Measurements from ENCODE around the gene TUT7.

The TUT7 gene

DNA sequence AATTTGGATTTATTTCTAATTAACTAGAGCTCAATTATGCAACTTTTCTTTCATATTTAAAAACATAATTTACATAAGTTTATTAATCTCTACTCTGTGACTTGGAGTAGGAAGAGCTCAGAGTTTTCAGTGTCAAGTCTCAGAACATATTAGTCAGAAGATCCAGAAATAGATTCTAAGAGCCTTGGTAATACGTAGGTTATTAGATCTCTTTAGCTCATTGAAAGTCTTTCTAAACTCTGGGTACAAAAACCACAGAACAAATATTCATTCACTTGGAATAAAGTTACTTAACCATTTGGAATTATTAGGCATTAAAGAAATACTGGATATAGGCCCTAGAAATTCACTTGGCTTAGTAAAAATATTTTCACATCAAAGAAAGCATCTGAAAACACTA is 45.5 kb downstream of the TUT7 start:
- peaks cover 16% of the 10 kb centered on the region for H3K36me3 ChIP-seq (ENCODE audit: control insufficient read depth, insufficient read depth, low read length)
- TF ChIP-seq, protein P1, sequence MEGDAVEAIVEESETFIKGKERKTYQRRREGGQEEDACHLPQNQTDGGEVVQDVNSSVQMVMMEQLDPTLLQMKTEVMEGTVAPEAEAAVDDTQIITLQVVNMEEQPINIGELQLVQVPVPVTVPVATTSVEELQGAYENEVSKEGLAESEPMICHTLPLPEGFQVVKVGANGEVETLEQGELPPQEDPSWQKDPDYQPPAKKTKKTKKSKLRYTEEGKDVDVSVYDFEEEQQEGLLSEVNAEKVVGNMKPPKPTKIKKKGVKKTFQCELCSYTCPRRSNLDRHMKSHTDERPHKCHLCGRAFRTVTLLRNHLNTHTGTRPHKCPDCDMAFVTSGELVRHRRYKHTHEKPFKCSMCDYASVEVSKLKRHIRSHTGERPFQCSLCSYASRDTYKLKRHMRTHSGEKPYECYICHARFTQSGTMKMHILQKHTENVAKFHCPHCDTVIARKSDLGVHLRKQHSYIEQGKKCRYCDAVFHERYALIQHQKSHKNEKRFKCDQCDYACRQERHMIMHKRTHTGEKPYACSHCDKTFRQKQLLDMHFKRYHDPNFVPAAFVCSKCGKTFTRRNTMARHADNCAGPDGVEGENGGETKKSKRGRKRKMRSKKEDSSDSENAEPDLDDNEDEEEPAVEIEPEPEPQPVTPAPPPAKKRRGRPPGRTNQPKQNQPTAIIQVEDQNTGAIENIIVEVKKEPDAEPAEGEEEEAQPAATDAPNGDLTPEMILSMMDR (IDR thresholded peaks at IDR 0.05; ENCODE audit: insufficient read depth, low read length, poor library complexity, severe bottlenecking), result no peak

DNA sequence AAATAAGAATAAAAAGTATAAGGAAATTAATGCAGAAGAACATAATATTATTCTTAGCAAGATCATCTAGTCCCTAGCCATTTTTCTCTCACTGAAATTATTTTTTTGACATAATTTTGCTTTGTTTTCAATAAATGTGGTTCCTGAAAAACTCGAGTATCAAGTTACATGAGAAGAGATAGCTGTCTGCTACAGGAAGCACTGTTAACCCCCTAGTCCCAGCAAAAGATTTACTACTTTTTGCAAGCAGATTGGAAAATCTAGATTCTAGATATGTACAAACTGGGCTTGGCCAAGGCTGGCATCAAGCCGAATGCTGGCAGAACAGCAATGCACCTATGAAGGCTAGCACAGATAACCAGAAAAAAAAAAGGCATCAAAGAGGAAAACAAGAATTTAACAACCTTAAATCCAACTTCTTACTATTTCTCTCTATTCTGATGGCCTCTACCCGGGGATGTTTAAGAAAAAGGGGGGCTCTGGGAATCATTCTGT is 49.9 kb downstream of the TUT7 start:
- Histone ChIP-seq H3K4me3 (replicated peaks; ENCODE audit: low read depth, low read length) (no peak overlapping the region), H3K27me3 (replicated peaks; ENCODE audit: control insufficient read depth, insufficient read depth, low read length) (no peaks in the 10 kb centered on the region), H3K36me3 (ENCODE audit: control insufficient read depth, insufficient read depth, low read length) (peaks cover 12% of the 10 kb centered on the region)
- DNase-seq (ENCODE audit: extremely low read depth, insufficient read length), result no peak
- TF ChIP-seq, protein P1 (IDR thresholded peaks at IDR 0.05; ENCODE audit: insufficient read depth, low read length, poor library complexity, severe bottlenecking), result no peak

More for the DNA sequence above, 45.5 kb downstream of the TUT7 start:
- DNase-seq (ENCODE audit: extremely low read depth, insufficient read length), result no peak
- Histone ChIP-seq H3K27me3 (replicated peaks; ENCODE audit: control insufficient read depth, insufficient read depth, low read length) (no peaks in the 10 kb centered on the region), H3K4me3 (replicated peaks; ENCODE audit: low read depth, low read length) (no peak overlapping the region)

DNA sequence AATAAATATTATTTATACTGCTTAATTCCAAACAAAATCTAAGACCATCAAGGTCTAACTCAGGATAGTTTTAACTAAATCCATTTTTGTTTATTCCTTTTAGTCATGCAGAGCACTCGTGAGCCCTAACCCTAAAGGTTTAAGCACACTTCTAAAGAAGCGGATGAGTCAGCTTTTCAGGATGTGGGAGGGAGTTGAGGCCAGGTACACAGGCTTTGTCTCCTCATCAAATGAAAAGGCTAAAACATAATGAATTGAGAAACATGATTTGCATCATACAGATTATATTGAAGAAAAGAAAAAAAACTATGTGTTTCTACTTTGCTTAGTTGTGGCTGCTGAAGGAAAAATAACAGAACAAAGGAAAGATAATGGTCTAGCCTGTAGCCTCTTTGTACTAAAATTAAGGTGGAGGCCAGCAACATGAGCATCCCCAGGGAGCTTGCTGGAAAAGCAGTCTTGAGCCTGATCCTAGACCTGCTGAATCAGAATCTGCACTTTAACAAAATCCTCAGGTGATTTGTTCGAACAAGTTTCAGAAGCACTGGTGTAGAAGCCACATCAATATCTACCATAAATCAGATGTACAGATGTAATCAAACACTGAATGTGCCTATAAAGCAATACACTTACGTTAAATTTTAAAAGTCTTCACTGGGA is 50.8 kb downstream of the TUT7 start:
- no peak for DNase-seq (ENCODE audit: extremely low read depth, insufficient read length)
- TF ChIP-seq, protein P1 (IDR thresholded peaks at IDR 0.05; ENCODE audit: insufficient read depth, low read length, poor library complexity, severe bottlenecking), result no peak
- Histone ChIP-seq H3K36me3 (ENCODE audit: control insufficient read depth, insufficient read depth, low read length) (peaks cover 19% of the 10 kb centered on the region), H3K4me3 (replicated peaks; ENCODE audit: low read depth, low read length) (no peak overlapping the region), H3K27me3 (replicated peaks; ENCODE audit: control insufficient read depth, insufficient read depth, low read length) (no peaks in the 10 kb centered on the region)

DNA sequence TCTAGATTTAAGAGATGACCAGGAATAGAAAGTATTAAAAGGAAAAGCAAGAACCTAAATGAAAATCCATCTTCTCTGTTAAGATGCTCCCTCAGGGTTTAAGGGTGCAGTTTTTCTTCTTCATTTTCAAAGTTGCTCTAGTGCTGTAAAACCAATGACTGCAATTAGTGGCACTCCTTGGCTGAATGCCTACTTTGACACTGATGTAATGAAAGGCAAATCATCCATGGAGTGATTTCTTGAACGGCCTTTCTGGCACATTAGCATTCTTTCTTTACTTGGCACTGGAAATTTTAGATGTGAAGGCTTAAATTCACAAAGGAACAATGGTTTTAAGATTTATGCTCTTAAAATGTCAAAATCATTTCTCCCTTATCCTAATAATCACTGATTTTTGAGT is 52.5 kb downstream of the TUT7 start:
- no peak overlapping the region for H3K4me3 ChIP-seq (replicated peaks; ENCODE audit: low read depth, low read length)
- TF ChIP-seq, protein P1 (IDR thresholded peaks at IDR 0.05; ENCODE audit: insufficient read depth, low read length, poor library complexity, severe bottlenecking), result no peak
- no peaks in the 10 kb centered on the region for H3K27me3 ChIP-seq (replicated peaks; ENCODE audit: control insufficient read depth, insufficient read depth, low read length)
- H3K36me3 ChIP-seq (ENCODE audit: control insufficient read depth, insufficient read depth, low read length), result peaks cover 26% of the 10 kb centered on the region
- DNase-seq (ENCODE audit: extremely low read depth, insufficient read length), result no peak

DNA sequence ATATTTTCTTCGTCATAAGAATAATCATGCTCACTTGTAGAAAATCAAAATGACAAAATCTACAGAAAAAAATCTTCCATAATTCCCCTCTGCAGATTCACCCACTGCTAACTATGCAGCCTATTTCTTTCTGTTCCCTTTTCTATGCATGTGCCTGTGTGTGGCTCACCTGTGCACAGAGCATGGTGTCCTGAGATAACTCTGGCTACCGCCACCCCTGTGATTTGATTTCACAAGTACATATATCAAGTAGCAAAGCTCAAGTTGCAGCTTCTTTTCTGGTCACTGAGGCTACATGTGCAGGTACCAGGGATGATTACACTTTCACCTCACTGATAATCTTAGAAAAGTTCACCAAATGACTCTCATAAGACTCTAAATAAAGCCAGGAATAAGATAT is 53.5 kb downstream of the TUT7 start:
- no peak for DNase-seq (ENCODE audit: extremely low read depth, insufficient read length)
- H3K36me3 ChIP-seq (ENCODE audit: control insufficient read depth, insufficient read depth, low read length), result peaks cover 26% of the 10 kb centered on the region
- H3K4me3 ChIP-seq (replicated peaks; ENCODE audit: low read depth, low read length), result no peak overlapping the region
- no peaks in the 10 kb centered on the region for H3K27me3 ChIP-seq (replicated peaks; ENCODE audit: control insufficient read depth, insufficient read depth, low read length)
- TF ChIP-seq, protein P1 (IDR thresholded peaks at IDR 0.05; ENCODE audit: insufficient read depth, low read length, poor library complexity, severe bottlenecking), result no peak
